ENCODE results near the gene TENT5A.
A peak's percentile ranks its signal among the peaks of the same experiment; 100 is the strongest.
"Not testable (repeated sequence)": the region's sequence is repeated elsewhere in the genome, so short reads cannot be mapped to it uniquely, and the experiment has no call there.

TENT5A gene

DNA sequence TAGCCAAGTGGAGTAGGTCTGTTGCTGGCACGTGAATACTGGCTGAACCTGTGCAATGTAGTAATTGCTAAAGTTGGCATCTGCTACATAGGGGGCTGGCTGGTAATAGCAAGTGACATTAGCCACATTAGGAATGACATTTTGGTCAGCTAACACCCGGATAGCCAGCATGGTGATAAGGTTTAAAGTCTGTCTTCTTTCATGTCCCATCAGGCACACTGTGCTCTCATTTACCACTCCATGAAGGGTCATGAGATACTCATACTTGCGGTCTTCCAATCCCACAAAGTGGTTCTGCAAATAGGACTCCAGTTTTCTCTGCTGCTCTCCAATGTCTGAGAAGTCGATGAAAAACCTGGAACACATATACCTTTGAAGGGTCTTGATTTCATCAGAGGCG lies 2.8 kb downstream of the TENT5A start:
- DNase-seq, result no peak

DNA sequence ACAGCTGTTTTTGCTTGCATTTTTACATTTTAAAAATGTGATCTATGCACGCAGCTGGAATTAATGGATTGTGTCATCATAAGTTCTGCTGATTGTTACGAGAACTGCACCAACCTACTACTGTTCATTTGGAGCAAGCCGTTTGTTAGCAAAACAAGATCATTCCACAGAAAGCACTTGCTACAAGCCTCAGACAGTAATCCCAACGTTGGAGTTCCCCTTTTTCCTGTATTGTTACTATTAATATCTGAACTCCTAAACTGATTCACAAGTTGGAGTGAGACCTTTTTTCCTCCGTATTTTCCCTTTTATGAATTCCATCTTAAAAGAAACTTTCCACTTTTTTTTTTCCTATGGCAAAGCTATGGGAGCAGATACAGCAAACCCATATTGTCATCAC lies 3.5 kb downstream of the TENT5A start:
- DNase-seq, result no peak

DNA sequence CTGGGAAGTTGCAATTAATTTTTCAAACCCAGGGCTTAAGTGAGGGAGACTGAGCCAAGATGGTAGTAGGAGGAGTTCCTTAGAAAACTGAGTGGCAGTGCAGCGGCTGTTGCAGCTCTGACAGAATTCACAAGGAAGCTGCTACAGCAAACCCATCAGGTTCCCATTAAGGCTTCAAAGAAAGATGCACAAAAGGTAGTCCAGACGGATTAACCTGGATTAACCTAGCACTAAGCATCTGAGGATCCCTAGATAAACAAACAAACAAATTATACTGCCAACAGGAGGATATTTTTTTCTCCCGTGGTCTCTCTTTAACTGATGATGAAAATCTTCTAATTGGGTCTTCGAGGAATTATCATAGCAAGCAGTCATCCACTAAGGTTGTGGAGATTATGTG lies 5.2 kb downstream of the TENT5A start:
- no peak for DNase-seq

DNA sequence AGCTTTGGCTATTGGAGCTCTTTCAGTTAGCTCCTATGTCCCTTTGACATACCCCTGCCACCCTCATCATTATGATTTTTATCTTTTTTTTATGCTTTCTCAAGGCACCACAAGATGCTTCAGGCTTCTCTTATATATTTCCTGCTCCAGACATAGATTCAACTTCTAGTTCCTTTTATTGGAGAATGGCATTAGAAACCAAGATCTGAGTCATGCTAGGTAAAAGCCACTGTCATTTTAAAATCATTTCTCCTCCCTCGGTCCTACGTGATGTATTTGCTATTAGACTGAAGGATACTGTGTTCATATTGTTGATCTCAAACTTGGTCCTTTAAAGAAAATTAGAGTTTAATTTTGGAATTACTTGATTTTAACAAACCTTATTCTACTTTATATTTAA lies 8.3 kb downstream of the TENT5A start:
- no peak for DNase-seq

DNA sequence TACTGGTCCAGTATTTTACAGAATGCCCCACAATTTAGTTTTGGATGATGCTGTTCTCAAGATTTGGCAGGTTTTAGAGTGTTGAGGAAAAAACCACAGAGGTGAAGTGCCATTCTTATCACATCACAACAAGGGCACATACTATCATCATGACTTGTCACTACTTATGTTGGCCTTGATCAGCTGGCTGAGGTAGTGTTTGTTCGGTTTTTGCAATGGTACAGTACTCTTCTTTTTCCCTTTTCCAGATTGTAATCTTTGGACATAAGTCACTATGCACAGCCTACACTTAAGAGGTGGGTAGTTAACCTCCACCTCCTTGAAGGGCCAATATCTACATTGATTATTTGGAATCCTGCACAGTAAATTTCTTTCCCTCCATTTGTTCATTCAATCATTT lies 8.8 kb downstream of the TENT5A start:
- DNase-seq, result no peak

DNA sequence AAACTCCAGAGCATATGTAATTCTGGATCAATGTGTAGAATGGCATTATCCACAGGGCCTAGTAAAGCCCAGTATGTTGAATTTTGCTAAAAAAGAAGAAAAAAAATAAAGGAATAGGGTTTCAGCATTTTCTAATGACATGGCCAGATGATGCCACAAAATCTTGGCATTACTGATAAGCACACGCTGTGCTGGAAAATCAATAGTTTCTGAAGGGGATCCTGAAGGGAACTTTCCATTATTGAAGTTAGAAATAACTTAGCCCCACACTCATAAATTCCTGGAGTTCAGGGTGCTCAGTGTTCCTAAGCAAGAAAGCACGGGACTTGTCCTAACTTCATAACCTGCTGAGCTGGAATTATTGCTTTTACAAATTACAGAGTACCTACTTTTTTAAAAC lies 10.8 kb downstream of the TENT5A start:
- no peak for DNase-seq

DNA sequence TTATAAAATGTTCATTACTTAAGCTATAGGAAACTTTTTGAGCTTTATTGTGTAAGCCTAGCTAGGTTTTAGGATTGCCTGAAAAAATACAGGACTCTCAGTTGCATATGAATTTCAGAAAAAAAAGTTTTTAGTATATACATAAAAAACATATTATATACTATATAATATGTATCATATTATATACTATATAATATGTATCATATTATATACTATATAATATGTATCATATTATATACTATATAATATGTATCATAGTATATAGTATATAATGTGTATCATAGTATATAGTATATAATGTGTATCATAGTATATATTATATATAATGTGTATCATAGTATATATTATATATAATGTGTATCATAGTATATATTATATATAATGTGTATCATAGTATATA lies 11.9 kb downstream of the TENT5A start:
- not testable (repeated sequence) for DNase-seq

DNA sequence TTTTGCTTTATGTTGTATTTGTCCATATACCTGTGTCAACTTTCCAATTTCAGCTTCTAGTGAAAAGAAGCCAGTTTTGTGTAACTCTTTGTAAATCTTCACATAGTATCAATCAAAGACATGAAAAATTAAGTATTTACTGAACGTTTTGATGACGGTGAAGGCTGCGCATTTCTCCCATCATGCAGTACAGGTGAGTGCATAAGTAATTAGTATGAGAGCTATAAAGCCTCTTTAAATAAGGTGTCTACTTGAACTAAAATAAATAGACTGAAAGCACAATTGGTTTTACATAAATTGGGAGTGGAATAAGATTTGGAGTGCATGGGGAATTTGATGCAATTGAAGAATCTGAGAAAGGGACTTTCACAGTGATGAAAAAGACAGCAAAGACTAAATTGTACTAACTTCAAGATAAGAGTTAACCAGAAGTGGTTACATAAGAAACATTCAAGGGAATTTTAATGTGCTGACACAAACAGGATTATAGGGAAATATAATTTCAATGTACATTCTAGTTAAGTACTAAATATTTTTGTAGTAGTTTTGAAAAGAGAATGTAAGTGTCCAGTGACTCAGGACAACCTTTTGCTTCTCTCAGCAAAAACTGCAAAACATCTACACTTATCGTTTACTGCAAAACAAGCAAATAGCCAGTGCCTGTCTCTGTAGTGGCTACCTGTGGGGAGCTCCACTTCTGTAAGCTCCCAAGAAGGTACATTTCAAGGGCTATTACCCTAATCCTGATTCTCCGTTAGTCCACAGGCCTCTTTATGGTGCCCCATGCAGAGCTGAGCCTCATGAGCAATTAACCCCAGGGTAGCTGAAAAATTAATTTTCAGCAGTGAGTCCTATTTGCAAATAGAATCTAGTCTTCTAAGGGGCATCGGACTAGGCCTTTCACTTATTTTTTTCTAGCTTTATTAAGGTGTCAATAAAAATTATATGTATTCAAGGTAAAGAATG lies 13.0 kb downstream of the TENT5A start:
- DNase-seq, result no peak

DNA sequence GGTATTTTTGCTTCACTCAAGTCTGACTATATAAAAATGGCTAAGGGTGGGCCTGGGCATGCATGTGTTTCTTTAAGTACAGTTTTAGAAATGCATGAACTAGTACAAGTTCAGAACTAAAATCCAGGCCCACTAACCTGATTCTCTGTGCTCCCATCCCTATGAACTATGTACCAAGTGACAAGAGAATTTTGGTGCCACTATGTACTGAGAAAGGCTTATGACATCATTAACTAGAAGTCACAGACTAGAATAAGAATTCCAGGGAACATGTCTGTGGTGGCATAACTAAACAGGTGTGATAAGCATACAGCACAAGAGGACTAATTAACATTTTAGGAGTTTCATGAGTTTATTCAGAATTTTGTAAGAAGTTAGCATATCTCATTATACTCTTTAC lies 16.1 kb downstream of the TENT5A start:
- no peak for DNase-seq

DNA sequence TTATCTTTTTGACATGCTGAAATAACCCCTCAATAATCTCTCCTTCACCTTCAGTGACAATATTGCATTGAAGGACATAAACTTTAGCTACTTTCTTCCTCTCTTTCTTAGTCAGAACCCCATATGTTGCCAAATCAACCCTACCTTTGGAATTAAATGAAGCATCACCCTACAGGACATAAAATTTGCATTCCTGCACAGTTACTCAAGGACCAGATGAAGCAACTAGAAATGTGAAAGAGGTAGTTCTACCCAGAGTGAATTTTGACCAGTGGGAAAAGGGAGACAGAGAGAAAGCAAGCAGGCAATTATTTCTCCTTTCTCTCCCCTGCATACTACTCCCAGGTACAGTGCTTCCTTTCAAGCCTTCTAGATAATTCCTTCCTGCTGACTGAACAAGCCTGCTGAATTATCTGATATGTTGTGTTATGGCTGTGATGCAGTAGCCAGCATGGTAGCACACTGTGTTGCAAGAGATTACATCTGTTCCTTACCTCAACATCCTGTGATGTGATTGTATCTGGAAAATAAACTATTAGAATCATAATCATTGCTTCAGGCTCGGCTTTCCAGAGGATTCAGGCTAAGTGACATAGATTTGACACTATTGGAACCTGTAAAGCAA lies 16.6 kb downstream of the TENT5A start:
- no peak for DNase-seq

DNA sequence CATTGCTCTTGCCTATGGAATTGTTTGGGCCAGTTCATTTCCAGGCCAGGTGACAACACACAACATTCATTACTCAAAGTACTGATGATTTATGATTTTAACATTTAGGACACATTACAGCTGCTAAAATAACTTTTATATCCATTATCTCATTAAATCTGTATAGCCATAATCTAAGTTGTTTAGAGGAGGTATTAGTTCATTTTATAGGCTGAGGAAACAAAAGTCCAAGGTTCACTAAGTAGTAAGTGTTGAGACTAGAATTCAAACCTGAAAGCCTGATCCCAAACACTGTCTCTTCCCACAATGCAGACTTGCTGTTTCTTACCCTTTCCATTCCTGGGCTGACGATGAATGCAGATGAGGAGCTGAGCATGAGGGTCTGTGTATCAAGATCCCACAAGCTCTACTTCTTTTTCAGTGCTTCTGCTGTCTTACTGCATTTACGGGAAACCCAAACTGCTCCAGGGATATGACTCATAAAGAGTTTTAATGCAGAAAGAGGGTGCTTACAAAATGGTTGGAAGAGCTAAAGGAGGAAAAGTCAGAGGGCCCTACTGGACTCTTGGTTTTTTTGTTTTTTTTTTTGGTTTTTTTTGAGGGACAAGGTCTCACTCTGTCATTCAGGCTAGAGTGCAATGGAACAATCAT lies 17.9 kb downstream of the TENT5A start:
- no peak for DNase-seq

DNA sequence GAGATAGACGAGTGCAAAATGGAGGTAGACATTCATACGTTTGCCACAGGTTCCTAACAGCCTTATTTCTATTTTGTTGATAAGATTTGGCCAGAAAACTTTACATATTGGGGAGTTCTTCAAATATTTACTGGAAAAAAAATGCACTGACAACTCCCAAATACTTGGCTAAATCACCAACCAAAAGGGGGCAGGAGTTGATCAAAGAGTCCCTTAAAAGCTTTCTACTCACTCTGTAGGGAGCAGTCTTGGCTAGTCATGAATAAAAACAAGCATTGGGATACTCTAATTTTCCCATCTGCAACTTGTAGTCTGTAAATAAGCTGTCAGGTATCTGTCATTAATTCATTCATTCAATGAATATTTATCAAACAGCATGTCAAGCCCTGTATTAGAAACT lies 18.4 kb downstream of the TENT5A start:
- DNase-seq, result no peak

DNA sequence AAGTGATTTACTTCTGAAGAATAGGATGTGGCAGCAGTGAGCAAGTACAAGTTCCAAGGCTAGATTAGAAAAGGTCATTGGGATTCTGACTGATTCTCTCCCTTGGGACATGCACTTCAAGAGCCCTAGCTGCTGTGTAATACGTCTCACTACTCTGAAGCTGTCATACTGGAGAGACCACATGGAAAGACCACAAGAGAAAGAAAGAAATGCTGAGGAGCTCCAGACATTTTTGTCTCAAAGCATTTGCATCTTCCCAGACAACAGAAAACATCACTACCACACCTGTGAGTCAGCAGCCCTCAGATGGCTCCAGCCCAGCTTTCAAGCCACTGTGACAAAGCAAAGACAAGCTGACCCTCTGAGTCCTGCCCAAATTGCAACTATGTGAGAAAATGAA lies 20.7 kb downstream of the TENT5A start:
- no peak for DNase-seq

DNA sequence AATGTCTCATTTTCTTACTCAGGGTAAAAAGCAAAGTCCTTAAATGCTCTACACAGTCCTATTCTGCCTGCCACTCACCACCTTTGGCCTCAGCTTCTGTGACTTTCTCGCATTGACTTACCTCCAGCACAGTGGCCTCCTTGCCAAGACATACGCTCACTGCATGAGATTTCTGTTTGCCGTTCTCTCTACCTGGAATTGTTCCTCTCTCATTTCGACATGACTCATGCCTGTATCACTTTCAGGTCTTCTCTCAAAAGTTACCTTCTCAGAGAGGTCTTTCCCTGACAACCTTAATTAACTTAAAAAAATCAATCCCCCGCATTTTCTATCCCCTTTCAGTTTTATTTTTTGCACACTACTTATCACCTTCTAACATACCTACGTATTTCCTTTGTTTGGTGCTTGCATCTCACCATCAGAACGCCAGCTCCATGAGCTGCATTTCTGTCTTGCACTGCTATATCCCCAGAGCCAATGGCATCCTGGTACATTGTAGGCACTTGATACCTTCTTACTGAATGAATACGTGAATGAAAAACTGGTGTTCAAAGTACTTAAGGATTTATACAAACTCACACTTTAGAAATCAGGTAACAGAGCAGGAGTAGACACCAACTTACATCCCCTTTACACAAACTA lies 24.5 kb downstream of the TENT5A start:
- DNase-seq, result peak; percentile 10

DNA sequence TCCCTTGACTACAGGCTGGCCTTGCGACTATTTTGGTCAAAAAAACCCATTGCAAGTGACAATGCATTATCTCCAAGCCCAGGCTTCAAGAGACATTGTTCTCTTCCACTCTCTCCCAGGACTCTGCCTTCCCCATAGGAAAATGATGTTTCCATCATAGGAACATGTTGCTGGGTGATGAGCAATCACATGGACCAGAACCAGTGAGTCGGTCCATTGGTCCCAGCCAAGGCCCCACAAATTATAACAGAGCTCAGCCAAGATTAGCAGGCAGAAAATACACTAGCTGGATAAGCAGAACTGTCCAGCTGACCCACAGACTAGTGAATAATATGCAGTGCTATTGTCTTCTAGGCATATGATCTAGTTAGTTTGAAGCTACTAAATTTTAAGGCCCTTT lies 27.4 kb downstream of the TENT5A start:
- DNase-seq, result no peak

DNA sequence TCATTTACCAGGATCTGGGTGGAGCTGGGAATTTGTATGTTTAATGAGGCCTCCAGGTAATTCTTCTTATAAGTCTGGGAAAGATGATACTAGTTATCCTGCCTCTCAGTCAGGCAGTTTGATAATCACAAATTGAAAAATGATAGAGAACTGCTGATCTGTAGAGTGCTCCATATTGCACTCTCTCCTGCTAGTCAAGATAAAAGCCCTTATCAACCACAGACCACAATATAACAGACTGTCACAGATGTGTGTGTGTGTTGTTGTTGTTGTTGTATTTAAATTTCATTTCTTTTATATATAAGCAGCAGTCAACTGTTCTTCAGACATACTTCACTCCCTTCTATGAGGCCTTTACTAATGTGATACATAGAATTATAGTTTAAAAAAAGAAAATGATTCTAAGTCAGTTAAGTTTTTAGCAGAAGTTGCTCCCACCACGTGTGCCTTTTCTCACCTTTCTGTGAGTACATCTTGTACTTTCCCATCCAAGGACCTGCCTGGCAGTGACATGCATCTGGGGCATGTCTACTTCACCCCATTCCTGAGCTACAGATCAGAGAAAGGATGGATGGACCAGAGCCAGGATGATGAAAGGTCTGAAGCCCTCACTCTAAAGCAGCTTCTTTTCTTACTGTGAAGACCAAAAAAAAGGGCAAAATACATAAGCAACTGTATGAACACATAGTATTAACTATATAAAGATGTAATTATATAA lies 29.8 kb downstream of the TENT5A start:
- no peak for DNase-seq

DNA sequence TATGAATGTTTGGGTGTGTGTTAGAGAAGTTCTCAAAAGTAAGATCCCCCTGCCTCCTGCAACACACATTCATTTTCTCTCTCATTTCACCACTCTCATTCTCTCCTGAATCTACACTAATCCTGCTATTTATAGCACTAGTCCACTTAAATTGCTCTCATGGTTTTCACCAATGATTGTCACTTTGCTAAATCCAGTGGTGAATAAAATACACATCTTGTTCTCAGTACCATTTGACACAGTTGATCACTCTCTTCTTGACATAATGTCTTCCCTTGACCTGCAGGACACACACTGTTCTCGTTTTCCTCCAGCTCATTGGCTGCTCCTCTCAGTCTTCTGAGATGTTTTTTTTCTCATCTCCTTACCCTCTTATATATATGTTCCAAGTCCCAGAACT lies 32.1 kb downstream of the TENT5A start:
- no peak for DNase-seq

DNA sequence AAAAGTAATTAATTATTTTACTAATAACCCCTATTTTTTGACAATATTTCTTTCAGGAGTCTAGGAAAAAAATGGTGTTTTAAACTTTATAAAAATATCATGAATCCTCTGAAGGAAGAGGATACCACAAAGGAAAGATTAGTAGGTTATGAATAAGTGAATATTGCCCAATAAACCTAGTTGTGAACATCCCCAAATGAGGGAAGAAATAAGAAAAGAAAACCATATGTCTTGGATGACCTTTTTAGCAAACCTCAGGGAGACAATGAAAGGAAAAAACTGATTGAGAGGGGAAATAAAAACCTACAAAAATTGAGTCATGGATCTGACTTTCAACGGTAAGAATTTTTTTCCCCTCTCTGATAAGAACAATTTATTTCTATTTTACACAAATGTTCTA lies 34.4 kb downstream of the TENT5A start:
- no peak for DNase-seq

DNA sequence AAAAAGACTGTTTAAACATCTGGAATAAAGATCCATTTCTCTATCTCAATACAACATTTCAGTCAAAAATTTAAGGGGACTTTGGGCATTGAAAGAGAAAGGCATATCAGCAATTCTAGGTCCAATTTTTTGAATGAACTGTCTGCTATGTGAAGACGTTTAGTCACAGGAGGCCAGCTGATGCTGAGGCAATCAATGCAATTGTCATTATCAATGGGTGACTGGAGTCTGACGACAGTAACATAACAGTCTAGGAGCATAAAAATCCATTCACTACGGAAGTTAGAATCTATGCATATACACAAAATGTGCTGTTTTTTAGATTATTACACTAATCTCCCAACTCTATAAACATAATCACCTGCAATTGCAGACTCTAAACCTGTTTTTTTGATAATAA lies 37.8 kb downstream of the TENT5A start:
- DNase-seq, result no peak

DNA sequence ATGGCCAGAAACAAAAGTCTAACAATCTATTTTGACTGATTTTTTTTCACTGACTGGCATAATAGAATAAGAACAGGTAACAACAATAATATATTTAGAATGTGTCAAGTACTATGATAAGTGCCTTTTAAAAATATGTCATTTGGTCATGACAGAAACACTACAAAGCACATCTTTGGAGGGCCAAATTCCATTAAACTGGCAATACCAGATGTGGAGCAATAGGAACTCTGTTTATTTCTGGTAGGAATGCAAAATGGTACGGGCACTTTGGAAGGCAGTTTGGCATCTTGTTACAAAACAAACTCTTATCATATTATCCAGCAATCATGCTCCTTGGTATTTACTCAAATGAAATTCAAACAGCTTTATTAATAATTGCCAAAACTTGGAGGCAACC lies 39.3 kb downstream of the TENT5A start:
- no peak for DNase-seq

DNA sequence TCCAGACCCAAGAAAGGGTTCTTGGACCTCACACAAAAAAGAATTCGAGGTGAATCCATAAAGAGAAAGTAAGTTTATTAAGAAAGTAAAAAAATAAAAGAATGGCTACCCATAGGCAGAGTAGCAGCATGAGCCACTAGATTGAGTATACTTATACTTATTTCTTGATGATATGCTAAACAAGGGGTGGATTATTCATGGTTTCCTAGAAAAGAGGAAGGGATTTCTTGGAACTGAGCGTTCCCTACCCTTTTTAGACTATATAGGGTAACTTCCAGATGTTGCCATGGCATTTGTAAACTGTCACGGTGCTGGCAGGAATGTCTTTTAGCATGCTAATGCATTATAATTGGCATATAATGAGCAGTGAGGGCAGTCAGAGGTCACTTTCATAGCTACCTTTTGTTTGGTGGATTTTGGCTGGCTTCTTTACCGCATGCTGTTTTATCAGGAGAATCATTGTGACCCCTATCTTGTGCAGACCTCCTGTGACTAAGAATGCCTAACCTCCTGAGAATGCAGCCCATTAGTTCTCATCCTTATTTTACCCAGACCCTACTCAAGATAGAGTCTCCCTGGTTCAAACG lies 44.3 kb downstream of the TENT5A start:
- DNase-seq, result no peak

DNA sequence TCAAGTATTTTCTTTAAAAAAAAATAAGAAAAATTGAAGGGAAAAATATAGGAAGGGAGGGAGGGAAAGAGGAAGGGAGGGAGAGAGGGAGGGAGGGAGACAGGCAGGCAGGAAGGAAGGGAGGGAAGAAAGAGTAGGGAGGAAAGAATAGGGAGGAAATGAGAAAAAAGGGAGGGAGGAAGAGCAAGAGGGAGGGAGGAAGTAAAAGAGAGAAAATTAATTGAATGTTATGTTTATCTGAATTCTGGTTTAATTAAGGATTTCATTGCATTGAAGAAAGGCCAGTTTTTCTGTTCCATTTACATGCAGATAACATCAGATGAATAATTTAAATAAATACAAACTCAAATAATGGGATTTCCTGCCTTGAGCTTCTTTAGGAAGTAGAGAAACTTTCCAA lies 47.8 kb downstream of the TENT5A start:
- DNase-seq, result no peak
